GM19240 (cell line): ENCODE measurements around the gene CAMTA1.

Experiments used
- DNase-seq: peaks from one replicate; pipeline ENCODE4 v3.0.0; 2011; ENCODE audit warnings: low spot score; ENCODE audit not compliant: insufficient read length

Gene CAMTA1

DNA sequence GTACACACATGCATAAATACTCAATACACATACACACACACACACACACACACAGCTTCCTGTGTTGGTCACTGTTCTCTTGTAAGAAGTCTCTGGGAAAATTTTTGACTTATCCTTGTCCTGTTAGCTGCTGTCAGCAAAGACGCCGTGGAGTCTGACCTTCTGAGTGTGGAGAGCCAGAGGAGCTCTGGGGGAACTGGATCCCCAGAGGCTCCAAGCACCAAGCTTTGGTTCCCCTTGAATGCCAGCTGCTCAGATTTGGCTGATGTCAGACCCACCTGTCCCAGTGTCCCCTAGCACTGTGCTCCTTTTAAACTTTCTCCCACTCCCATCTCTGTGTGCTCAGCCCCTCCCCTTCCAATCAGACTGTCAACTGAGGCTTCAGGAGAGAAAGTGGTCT is 319.1 kb downstream of the CAMTA1 start:
- no peak for DNase-seq

DNA sequence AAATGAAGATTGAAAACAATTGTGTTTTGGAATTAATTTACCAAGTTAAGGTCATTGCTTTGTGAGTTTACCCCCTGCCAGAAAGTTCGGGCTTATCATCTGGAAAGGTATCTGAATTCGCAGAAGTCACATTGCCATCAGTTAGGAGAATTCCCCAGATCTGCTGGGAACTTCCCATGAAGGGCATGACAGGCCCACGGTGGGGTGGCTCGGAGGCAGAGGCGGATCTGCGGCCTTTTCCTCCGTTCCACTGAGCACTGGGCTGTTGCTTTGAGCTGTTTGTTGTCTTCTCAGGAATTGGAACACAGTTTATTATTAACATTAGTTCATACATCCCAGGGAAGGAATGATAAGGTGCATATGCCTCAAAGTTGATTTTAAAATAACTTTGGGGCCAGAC is 320.0 kb downstream of the CAMTA1 start:
- no peak for DNase-seq

DNA sequence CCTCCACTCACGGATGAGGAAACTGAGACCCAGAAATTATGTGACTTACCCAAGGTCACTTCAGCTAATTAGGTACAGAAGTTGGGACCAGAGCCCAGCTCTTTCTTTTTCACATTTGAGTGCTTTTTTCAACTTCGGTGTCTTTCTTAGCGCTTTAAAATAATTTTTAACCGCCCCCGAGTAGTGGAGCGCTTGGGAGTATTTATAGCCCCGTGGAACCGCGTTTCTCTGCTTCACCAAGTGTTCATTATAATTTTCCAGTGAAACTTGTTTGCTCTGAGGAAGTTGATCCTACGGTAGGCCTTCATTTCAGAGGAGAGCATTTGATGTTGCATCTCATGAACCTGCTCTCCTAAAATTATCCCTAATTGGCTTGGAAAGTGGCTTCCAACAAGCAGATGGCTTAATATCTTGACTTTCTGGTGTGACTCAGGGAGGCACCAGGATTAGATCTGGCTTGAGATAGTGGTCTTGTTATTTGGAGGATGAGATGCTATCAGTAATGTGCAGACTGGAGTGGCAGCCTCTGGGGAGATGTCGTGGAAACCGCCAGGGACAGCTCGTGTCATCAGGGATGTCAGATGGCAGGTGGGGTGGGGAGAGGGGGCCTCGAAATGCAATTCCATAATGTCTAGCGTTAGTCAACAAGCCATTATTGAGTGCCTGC is 321.3 kb downstream of the CAMTA1 start:
- no peak for DNase-seq

DNA sequence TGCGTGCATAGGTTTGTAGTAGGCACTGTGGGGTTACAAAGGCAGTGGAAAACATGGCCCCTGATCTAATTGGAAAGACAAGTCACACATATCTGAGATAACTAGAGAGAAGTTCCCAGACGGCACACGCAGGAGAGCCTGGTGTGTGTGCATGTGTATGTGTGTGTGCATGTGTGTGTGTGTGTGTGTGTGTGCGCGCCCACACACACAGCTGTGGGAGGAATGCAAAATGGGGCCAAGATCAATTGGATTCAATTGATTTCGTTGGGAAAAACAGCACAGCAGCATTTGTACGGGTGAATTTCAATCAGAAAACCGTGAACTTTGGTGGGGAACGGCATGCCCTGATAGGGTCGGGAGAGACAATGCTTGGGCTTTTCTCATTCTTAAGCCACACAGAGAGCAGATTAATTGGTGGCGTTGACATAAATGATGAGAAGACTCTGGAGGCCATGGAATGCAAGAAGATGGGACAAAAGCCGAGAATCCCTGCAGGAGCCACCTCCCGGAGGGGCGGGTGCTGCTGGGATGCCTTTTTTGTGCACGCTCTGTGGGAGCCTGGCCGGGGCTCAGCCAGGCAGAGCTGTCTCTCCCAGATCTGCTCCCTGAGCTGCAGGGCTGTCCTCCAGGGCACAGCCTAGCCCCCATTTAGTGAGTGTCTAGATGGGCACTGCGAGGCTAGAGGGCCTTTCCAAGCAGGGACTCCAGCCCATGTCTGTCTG is 322.0 kb downstream of the CAMTA1 start:
- DNase-seq = no peak

DNA sequence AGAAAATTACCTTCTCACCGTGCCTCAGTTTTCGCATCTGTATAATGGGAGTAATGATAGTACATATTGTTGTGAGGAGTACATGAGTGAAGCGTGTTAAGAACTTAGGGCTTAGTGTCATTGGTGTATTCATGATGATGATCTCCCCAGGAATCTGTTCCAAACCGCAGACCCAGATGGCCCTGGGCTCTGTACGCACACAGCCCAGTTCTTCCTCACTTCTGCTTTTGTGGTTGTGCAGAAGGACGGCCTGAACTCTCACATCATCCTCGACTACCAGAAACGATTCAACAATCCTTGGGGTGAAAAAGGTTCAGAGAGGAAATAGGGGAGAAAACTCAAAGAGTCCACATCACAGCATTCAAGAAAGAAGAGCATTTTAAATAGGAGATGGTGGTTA is 323.0 kb downstream of the CAMTA1 start:
- no peak for DNase-seq

DNA sequence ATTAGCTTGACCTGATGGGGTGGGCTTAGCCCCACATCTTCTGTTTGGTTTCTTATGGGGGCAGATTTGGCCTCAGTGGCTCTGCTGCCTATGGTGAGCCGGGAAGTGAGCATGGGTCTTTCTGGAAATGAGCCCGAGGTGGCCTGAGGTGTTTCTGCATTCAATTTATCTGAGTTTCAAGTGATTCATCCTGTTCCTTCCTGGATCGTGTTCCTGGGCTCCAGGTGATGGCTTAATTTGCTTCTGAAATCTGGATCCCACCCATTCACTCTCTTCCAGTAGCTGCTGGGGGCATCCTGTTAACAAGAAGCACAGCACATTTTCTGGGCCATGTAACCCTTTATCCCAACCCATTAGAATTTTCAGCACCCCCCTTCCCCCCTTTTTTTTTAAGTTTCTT is 324.6 kb downstream of the CAMTA1 start:
- DNase-seq = no peak

DNA sequence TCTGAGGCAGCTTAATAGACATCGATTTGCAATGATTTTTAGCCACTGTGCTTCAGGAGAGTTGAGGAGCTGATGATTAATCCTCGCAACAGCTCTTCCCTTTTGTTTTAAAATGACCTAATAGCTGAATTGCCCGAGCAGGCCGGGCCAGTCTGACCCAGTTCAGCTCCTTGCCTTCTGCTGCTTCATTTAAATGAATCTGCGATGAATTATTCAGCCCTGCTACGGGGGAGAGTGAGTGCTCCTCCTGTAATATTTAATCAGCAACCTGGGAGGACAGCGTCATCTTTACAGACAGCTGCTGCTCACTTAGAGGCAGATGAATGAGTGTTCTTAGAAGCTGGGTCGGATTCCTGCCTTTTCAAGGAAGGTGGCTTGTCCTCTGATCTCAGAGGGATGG is 325.1 kb downstream of the CAMTA1 start:
- DNase-seq = no peak

DNA sequence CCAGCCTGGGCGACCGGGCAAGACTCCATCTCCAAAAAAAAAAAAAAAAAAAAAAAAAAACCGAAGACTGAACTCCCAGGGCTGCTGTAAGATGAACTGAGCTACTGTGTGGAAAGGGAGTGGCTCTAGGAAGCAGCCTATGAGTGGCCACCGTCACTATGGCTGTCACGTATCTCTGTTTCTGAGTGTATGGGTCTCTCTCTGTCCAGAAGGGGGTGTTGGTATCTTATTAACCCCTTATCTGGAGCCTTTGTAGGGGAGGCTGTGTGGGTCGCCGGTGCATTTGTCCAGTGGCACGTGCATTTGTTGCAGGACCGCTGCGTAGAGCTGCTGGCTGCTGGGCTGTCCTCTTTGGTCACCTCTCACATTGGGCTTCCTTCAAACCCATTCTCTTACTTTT is 326.6 kb downstream of the CAMTA1 start:
- no peak for DNase-seq

DNA sequence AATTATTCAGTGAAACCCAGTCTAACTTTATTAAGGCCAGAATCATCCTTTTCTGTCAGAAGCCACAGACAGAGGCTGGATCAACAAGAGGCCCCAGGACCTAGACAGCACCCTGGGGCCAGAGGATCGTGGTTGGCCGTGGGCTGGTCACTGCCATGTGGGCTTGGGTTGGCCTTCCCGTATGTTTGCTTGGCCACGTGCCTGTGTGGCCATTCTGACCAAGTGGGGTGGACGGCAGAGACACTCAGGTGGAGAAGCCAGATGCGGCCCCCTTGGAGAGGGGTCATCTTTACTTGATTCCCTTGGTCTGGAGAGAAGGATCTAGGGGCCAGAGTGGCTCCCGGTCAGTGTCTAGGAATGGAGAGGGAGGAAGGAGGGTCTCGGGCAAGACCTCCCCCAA is 327.9 kb downstream of the CAMTA1 start:
- no peak for DNase-seq

DNA sequence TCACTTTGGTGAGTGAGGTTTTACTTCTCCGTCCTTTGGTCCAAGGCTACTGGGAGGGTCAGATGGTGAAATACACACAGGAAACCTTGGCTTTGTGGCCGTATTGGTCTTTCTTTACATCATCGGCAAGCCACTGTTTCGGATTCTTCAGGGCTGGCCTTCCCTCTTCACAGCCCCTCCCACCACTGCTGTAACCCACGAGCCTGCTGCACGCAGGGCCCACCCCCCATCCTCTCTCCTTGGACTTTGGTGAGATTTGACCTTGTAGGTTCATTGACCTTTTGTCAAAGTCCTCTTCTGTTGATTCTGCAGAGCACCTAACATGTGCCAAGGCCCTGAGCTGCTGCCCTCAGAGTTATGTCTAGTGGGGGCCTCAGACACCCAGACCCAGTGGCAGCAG is 328.6 kb downstream of the CAMTA1 start:
- no peak for DNase-seq

DNA sequence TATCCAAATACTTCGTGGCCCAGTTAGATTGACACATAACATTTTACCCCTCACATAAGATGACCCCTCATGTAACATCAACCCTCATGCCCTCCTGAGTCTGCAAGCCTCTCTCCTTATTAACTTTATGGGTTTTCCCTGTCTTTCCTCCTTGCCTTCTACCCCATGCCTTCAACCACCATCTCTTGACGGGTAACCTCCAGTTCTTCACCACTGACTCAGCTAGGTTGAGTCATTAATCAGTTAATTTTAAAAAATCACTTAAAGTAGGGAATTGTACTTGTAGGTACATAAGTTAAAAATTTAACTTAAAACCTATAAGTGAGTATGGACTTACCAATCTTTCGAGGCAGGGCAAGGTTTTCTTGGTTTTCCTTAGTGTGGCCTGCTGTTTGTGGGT is 330.7 kb downstream of the CAMTA1 start:
- no peak for DNase-seq

DNA sequence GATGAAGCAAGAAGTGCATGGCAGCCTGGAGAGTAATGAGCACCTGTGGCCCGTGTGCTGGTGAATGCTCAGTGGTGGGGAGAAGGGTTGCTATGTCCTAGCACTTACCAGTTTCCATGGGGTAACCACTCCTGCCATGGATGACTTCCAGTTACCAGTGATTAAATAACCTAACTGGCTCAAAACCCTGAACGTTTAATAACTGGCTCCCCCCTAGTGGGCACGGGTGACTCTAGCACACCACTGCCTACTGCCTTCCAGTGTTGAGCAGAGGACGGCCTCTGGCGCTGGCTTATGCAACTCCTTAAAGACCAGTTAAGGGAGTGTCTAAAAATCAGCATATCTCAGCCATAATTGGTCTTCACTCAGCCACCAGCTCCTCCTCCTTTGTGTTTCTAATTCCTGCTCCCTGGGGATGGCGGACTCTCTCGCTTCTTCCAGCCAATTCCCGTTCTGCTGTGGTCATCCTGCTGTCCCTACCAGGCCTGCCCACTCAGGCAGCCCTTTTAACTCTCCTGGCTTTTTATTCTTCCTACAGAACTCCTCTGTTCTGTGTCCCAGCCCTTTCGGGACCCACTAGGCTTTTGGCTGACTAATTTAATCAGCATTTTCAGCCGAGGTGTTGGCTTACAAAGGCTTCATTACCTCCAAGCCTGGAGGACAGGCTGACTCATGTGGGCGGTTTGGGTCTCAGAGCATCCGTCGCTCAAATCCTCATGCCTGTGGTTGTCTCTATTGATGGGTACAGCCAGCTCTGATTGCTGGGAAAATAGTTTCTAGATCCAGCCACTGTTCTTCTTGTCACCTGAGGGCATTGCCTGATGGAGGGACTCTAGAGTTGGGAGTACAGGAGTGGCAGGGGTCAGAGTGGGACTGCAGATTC is 332.4 kb downstream of the CAMTA1 start:
- no peak for DNase-seq

DNA sequence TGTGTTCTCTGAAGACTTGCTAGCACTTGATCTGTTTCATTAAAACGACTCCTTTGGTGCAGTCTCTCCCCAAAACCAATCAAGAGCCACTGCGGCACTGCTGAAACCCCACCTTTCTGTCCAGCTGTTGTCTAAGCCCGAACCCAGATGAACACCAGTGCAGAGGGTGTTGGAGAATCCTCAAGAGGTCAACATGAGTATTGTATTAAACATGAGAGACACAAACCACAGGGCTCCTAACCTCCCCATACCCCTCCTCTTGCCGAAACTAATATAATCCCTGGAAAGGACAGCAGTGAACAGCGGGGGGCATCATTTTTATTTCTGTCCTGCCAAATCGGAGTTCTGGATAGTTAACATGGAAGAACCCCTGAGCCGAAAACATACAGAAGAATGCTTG is 333.9 kb downstream of the CAMTA1 start:
- DNase-seq = no peak

DNA sequence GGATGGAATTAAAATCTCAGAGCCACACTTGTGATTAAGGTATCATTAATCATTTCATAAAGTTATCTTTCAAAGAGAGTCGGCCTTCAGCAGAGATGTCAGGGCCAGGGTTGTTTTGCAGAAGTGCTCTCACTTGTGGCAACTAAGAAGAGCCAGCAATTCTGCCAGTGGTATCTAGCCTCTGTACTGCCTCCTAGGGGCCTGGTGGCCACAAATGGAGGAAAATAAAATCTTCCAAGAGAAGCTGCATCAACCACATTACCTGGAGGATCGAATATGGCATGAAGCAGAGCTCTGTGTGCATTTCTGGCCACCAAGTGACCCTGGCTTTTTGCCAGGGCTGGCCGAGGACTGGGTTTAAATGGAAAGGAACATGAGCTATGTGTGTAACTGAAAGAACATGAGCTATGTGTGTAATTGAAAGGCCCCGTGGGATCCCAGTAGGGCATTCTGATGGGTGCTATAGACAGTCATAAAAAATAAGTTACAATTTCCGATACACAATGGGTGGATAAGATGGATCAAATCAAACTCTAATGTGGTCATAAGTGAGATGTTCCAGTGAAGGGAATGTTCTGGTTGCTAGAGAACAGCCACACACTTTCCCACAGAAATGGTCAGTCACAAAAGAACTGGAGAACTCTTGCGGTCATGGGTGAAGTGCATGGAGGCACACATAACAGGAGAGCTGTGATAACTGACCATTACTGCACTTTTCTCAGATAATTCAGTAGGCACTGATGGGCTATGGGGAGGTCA is 335.8 kb downstream of the CAMTA1 start:
- no peak for DNase-seq

DNA sequence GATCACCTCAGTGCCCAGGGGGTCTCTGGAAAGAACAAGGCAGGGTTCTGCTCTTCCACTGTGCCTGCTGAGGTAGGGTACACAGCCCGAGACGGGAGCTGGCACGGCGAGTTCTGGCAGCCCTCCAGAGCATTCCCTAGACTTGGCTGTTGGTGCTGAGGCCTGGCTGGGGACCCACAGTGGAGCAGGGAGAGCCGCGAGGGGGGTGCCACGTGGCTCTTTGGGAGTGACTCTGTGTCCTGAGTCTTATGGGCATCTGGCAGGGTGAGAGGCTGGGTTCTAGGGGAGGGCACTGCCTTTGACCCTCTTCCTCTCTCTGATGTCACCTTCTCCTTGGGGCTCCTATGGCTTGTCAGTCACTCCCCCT is 336.4 kb downstream of the CAMTA1 start:
- DNase-seq = no peak

DNA sequence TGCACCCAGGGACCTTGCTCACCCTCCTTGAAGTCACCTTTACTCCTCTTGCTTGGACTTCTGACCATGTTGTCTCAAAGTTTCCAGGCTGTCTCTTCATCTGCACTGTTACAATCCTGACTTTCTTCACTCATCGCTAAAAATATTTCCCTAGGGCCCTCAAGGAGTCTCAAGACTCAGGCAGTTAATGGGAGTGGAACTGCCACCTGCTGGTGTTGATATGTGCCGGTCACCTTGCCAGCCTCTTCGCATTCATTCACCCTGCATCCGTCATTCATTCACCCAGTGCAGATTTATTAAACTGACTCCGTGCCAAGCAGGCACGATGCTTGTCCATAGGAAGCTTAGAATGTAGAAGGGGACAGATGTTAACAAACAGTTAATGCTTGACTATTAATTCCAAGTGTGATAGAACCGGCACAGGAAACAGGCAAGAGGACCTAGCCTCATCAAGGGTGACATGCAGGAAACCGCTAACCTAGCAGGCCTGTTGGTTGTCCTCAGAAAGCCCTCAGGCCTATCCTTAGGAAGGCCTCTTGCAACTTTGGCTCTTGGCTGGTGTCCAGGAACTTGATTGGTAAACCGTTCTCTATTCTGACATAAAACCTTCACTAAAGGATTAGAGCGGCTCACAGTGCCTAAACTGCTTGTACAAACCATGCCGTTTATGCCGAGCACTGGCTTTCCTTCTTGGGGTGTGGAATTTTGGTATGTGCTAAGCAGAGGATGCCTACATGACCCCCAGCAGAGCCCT is 342.2 kb downstream of the CAMTA1 start:
- no peak for DNase-seq

DNA sequence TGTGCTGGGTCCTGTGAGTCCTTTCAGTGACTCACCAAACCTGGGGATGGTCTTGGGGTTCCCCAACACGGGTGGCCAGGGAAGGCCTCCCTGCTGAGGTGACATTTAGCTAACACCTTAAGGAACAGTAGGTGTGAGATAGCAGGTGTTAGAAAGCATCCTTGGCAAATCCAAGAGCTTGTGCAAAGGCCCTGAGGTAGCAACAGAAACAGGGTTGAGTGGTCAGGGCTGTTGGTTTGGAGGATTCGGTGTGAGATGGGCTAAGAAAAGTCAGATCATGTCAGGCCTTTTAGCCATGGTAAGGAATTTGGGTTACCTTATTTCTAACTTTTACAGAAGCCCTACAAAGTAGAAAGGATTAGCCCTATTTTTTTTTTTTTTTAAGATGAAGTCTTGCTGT is 343.0 kb downstream of the CAMTA1 start:
- DNase-seq = no peak

DNA sequence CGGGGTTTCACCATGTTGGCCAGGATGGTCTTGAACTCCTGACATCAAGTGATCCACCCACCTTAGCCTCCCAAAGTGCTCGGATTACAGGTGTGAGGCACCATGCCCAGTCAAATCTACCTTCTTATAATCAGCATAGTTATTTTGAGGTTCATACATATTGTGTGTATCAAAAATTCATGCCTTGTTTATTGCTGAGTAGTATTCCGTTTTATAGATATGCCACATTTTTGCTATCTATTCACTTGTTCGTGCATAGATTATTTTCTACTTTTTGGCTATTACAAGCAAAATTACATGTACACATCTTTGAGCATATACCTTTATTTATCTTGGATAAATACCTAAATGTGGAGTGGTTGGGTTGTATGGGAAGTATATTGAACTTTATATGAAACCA is 344.9 kb downstream of the CAMTA1 start:
- DNase-seq = no peak

DNA sequence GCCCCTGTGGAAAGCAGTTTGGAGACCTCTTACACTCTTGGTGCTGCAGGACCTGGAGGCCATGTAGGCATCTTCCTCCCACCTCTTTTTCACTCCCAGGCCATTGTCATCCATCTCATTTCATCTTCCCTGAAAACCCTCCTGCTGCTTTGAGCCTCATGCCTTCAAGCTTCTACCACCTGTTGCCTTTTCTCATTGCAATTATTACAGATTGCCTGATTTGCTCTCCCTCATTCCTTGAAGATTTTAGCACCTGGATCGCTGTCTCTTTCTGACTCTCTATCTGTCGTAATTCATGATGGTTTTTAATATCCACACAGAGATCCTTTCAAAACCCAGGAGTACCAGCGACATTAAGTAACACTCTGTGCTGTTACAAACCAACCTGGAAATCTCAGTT is 350.2 kb downstream of the CAMTA1 start:
- DNase-seq = no peak

DNA sequence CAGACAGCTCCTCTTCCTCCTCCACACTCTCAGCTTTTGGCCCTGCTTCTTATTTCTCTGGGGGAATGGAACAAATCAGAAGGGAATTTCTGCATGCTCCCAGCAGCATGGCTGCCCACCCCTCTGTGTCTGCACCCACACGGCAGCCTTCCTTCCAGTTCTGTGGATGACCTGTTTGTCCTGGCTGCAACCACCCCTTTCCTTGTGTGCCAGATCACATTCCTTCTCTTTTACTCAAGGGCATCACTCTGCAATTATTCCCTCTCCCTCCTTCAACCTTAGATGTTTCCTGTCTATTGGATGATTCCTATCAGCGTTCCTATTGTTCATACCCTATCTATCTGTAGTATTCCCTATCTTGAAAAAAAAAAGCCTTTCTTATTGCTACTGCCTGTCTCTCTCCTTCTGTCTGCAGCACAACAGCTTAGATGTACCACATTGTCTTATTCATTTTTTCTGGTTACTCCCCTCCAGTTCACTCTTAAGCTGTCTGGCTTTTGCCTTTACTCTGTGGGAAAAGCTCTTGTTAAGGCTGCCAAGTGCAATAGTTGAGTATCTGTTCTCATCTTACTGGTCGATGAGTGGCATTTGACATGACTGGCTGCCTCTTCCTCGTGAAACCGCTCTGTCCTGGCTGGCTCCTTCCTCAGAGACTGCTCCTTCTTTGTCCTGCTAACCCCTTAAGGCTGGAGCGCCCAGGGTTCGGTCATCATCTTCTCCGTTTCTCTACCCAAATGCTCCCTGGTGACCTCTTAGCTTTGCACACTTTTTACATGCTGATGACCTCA is 351.1 kb downstream of the CAMTA1 start:
- no peak for DNase-seq
